Activated CD4-positive, CD25-positive, alpha-beta regulatory T cell (primary cell): Measurements from ENCODE around the gene AQP2.
A peak's percentile ranks its signal among the peaks of the same experiment; 100 is the strongest.

Experiments used
- DNase-seq, 4 experiments: peaks; one replicate each; lab custom pipeline; 2025; lab: John Stamatoyannopoulos, UW

The AQP2 gene

GRCh38 chr12:49941556-49942511 lies 8.7 kb upstream of the AQP2 start:
- no peak for DNase-seq

- DNase-seq, result no peak
Measured at GRCh38 chr12:49942512-49942893, 8.0 kb upstream of the AQP2 start.

- peak in 2 of 4 experiments; percentile 22 to 28 for DNase-seq
Measured at GRCh38 chr12:49942921-49943624, 7.5 kb upstream of the AQP2 start.

- no peak for DNase-seq
Measured at GRCh38 chr12:49943625-49943960, 6.9 kb upstream of the AQP2 start.

- DNase-seq, result no peak
Measured at GRCh38 chr12:49944046-49944445, 6.5 kb upstream of the AQP2 start.

- DNase-seq, result no peak
Measured at GRCh38 chr12:49944718-49945117, 5.8 kb upstream of the AQP2 start.

GRCh38 chr12:49945394-49946080 lies 5.0 kb upstream of the AQP2 start:
- peak; percentile 73 to 81 (median 80) for DNase-seq

- DNase-seq, result peak in 3 of 4 experiments; percentile 13 to 42 (median 39)
Measured at GRCh38 chr12:49946086-49946485, 4.5 kb upstream of the AQP2 start.

- DNase-seq, result no peak
Measured at GRCh38 chr12:49946497-49946896, 4.0 kb upstream of the AQP2 start.

- no peak for DNase-seq
Measured at GRCh38 chr12:49947593-49948226, 2.8 kb upstream of the AQP2 start.

GRCh38 chr12:49948866-49949845 lies 1.4 kb upstream of the AQP2 start:
- DNase-seq, result no peak

- no peak for DNase-seq
Measured at GRCh38 chr12:49949866-49950265, 671 bp upstream of the AQP2 start.

- no peak for DNase-seq
Measured at GRCh38 chr12:49951411-49952240, 1.1 kb downstream of the AQP2 start.

GRCh38 chr12:49952391-49953055 lies 2.0 kb downstream of the AQP2 start:
- no peak for DNase-seq

- DNase-seq, result no peak
Measured at GRCh38 chr12:49953151-49953550, 2.6 kb downstream of the AQP2 start.

- no peak for DNase-seq
Measured at GRCh38 chr12:49953961-49954846, 3.7 kb downstream of the AQP2 start.

GRCh38 chr12:49954863-49955830 lies 4.6 kb downstream of the AQP2 start:
- DNase-seq, result no peak
